ENCODE measurements around the gene REL. TPM values are rescaled to one million over a fixed set of nuclear protein-coding genes. Genes with fewer than 3 reads are reported as not detected.

REL gene
- total and polyA plus RNA-seq, 2 of the 13 experiments (the other 11 are each of a cell fraction or from before 2014, with no cell fraction given), result 3.7 to 7.0 TPM

GRCh38 chr2:60881047-60881932 is at the start of gene REL (continued):
- peak; percentile 30; the same call in 1 of the 2 replicates for TF ChIP-seq PAXIP1 (CRISPR knock-in tag; conservative IDR thresholded peaks at IDR 0.05)
- no peak for TF ChIP-seq GABPA (IDR thresholded peaks at IDR 0.05; ENCODE audit: low read depth, low read length)
- TF ChIP-seq GABPA (CRISPR knock-in tag; IDR thresholded peaks at IDR 0.05; ENCODE audit: low read depth), result peak; percentile 35; the same call in 1 of the 2 replicates
- peak; percentile 77 for TF ChIP-seq TARDBP (CRISPR knock-in tag; IDR thresholded peaks at IDR 0.05)
- TF ChIP-seq ZNF362 (CRISPR knock-in tag; IDR thresholded peaks at IDR 0.05; ENCODE audit: borderline replicate concordance), result peak; percentile 43; the same call in 1 of the 2 replicates
- no peak; the same call in 1 of the 2 replicates for TF ChIP-seq ZNF790 (CRISPR knock-in tag; IDR thresholded peaks at IDR 0.05; ENCODE audit: borderline replicate concordance)
- 0 out of 2 replicates have a peak, but pooled peaks have one; percentile 53 for TF ChIP-seq ZNF616 (CRISPR knock-in tag; IDR thresholded peaks at IDR 0.05; ENCODE audit: low read depth)
- TF ChIP-seq SAFB2 (CRISPR knock-in tag; IDR thresholded peaks at IDR 0.05; ENCODE audit: borderline replicate concordance, low read depth), result 0 out of 2 replicates have a peak, but pooled peaks have one; percentile 73
- peak; percentile 27; the same call in 1 of the 2 replicates for TF ChIP-seq ZNF460 (CRISPR knock-in tag; IDR thresholded peaks at IDR 0.05; ENCODE audit: borderline replicate concordance)
- peak in 1 of 2 experiments; percentile 38; a peak in 1 of 4 replicates for TF ChIP-seq EP300 (IDR thresholded peaks at IDR 0.05; ENCODE audit: low read depth in 2 of 2, low read length in 2 of 2)
- TF ChIP-seq EP300 (CRISPR knock-in tag; IDR thresholded peaks at IDR 0.05; ENCODE audit: borderline replicate concordance), result no peak; the same call in 1 of the 2 replicates
- peak; percentile 85 for TF ChIP-seq ZBTB2 (CRISPR knock-in tag; IDR thresholded peaks at IDR 0.05; ENCODE audit: low read depth)
- TF ChIP-seq SNAPC4 (CRISPR knock-in tag; IDR thresholded peaks at IDR 0.05), result peak; percentile 66; the same call in 1 of the 2 replicates
- peak; percentile 77 for TF ChIP-seq YY1 (IDR thresholded peaks at IDR 0.05; ENCODE audit: insufficient read depth, insufficient replicate concordance, low read depth, low read length)
